Measurements from ENCODE around the gene SH3RF1.

GRCh38 chr4:169175035-169175434, 95.7 kb downstream of the SH3RF1 start:
- TF ChIP-seq POLR2AphosphoS5 (IDR thresholded peaks at IDR 0.05; ENCODE audit: low read depth, low read length): no peak
- no peak for TF ChIP-seq POLR2A (IDR thresholded peaks at IDR 0.05; ENCODE audit: low read depth, low read length)
- TF ChIP-seq TAF1 (IDR thresholded peaks at IDR 0.05; ENCODE audit: low read depth, low read length): no peak
- TF ChIP-seq POU2F2 (IDR thresholded peaks at IDR 0.05; ENCODE audit: low read depth, low read length): no peak

Data from GM12891 (cell line).